Measurements from ENCODE around the gene ABHD16B.
A peak's percentile ranks its signal among the peaks of the same experiment; 100 is the strongest.

Gene ABHD16B

DNA sequence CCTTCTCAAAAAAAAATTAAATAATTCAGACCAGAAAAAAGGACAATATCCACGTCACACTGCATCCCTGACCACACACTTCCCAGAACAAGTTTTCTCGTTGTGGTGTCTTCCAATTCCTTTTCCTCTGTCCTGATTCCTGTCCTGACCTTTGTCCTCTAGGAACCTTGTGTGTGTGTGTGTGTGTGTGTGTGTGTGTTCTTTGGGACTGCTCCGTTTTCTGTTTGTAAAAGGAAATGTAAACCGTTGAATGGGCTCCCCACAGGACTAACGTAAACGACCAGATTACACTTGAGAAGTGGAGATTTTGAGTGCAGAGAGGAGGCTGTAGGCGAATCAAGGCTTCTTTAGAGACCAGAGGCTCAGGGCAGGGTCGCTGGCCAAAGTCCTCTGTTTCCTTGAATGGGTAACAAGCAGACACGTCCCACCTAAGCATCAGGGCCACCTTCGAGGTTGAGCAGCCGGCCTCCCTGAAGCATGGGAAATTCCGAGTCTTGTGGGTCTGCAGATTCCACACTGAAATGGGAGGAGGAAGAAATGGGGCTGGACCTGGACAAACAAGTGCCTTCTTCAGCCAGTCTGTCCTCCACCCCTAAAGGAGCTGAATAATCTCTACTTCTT lies 37.5 kb upstream of the ABHD16B start:
- in situ Hi-C loops (cut with HindIII; ENCODE audit: low sequenced_read_pairs): no loop called here
- no peak overlapping the region for H3K4me3 ChIP-seq (ENCODE audit: low read depth, low read length)
- DNase-seq (ENCODE audit: low read depth): no peak
- TF ChIP-seq, protein P1, sequence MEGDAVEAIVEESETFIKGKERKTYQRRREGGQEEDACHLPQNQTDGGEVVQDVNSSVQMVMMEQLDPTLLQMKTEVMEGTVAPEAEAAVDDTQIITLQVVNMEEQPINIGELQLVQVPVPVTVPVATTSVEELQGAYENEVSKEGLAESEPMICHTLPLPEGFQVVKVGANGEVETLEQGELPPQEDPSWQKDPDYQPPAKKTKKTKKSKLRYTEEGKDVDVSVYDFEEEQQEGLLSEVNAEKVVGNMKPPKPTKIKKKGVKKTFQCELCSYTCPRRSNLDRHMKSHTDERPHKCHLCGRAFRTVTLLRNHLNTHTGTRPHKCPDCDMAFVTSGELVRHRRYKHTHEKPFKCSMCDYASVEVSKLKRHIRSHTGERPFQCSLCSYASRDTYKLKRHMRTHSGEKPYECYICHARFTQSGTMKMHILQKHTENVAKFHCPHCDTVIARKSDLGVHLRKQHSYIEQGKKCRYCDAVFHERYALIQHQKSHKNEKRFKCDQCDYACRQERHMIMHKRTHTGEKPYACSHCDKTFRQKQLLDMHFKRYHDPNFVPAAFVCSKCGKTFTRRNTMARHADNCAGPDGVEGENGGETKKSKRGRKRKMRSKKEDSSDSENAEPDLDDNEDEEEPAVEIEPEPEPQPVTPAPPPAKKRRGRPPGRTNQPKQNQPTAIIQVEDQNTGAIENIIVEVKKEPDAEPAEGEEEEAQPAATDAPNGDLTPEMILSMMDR (IDR thresholded peaks at IDR 0.05; ENCODE audit: low read depth, low read length, missing control alignments): no peak

DNA sequence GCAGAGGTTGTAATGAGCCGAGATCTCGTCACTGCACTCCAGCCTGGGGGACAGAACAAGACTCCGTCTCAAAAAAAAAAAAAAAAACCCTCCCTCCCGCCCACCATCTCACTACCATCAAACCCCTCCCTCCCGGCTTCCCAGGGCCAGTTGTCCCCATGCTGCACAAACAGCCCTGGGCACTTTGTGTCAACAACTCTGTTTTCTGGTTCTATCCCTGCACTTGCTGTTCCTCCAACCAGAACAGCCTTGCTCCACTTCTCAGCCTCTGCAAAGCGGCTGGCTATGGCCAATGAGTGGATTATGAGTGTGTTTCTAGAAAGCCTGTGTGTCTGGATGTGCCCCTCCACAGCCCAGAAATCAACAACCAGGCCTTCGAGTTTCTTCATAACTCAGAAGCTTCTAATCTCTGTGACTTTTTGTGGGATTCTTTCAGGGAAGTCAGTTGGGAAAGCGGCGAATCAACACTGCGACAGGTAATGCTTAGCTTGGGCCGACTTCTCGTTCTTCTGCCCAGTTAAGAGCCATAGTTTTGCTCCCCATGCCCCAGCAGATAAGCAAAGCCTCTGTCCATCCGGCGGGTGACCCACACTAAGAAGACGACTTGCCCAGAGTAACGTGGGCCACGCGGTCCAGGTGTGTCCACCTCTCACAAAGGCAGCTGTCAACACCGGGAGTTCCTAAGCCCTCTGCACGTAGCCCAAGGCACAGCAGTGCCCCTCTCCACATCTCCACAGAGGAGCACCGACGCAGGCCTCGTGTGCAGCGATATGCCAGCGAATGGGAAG lies 35.8 kb upstream of the ABHD16B start:
- H3K4me3 ChIP-seq (ENCODE audit: low read depth, low read length): no peak overlapping the region
- TF ChIP-seq, protein P1 (IDR thresholded peaks at IDR 0.05; ENCODE audit: low read depth, low read length, missing control alignments): no peak
- in situ Hi-C loops (cut with HindIII; ENCODE audit: low sequenced_read_pairs): no loop called here
- no peak for DNase-seq (ENCODE audit: low read depth)

DNA sequence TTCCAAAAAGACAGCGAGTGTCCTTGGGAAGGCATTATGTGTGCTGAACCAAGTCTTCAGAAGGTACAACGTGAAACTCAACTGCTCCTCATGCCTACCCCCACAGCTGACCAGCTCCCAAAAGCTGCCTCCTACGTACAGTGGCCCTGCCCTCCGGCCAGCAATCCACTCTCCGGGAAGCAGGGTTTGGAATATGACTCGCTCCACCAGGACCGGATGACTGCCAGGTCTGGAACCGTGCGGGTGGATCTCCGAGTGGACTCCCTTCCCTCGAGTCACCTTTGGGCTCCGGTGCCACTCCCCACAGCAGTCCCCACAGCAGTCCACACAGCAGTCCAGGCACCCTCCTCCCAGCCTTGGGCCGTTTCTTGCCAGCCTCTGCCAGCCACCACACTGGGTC lies 34.5 kb upstream of the ABHD16B start:
- H3K4me3 ChIP-seq (ENCODE audit: low read depth, low read length): no peak overlapping the region
- in situ Hi-C loops (cut with HindIII; ENCODE audit: low sequenced_read_pairs): no loop called here
- TF ChIP-seq, protein P1 (IDR thresholded peaks at IDR 0.05; ENCODE audit: low read depth, low read length, missing control alignments): no peak
- no peak for DNase-seq (ENCODE audit: low read depth)

DNA sequence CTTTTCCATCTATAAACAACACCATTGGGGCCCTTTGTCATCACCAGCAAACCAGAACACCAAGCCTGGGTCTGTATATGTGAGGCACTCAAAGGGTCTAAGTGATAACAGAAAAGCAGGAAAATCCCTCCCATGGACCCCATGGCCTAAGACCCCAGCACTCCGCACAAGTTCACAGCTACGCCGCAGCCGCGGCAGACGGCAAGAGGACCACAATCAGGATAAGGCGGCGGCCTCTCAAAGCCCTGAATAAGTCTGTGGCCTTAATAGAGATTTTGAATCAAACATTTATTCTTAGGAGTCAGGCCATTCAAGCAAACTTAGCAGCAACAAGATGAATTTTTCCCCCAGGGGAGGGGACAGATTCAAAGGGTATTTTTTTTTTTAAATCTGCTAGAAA lies 33.2 kb upstream of the ABHD16B start:
- TF ChIP-seq, protein P1 (IDR thresholded peaks at IDR 0.05; ENCODE audit: low read depth, low read length, missing control alignments): no peak
- in situ Hi-C loops (cut with HindIII; ENCODE audit: low sequenced_read_pairs): no loop called here
- no peak overlapping the region for H3K4me3 ChIP-seq (ENCODE audit: low read depth, low read length)

DNA sequence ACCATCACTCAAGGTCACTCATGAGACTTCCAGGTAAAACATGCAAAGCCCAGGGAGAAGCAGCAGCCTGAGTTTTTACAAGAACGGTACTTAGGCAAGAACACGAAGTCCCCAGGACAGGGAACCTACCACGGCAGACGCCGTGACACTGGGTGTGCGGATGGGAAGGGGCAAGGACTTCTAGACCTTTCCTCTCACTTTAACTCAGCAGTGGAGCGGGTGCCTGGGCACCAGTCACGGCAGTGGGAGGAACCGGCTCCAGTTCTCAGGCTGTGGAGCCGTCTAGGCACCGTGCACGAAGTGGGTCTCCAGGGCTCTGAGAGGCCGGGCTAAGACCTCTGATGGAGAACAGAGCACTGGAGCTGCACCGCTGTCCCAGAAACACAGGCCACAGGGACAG lies 32.8 kb upstream of the ABHD16B start:
- TF ChIP-seq, protein P1 (IDR thresholded peaks at IDR 0.05; ENCODE audit: low read depth, low read length, missing control alignments): no peak

More for the DNA sequence above, 33.2 kb upstream of the ABHD16B start:
- no peak for DNase-seq (ENCODE audit: low read depth)

DNA sequence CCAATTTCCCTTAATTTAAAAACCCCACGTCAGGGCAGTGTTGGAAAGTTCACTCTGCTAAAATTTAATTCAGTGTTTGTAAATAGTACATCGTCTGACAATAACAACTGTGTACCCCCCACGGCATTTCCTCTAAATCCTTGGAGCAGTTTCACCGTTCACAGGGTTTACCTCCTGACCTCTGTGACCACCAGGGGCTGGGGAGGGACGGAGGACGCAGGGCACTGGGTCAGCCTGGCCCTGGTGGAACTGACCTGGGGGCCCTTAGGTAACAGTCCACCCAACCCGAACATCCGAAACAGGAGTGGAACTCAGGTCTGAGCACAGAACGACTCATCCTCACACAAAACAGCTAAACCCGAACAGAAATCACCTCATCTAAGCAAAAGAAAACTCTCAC lies 32.3 kb upstream of the ABHD16B start:
- no peak for DNase-seq (ENCODE audit: low read depth)
- peak overlapping the region; percentile 50 for H3K4me3 ChIP-seq (ENCODE audit: low read depth, low read length)
- TF ChIP-seq, protein P1 (IDR thresholded peaks at IDR 0.05; ENCODE audit: low read depth, low read length, missing control alignments): peak; percentile 0
- in situ Hi-C loops (cut with HindIII; ENCODE audit: low sequenced_read_pairs): no loop called here

More for the DNA sequence above, 32.8 kb upstream of the ABHD16B start:
- in situ Hi-C loops (cut with HindIII; ENCODE audit: low sequenced_read_pairs): no loop called here
- H3K4me3 ChIP-seq (ENCODE audit: low read depth, low read length): no peak overlapping the region
- no peak for DNase-seq (ENCODE audit: low read depth)

Data from astrocyte of the cerebellum (primary cell).